ENCODE results near the gene PSEN2. TPM values are rescaled to one million over a fixed set of nuclear protein-coding genes. Genes with fewer than 3 reads are reported as not detected.

PSEN2 gene
- total and polyA plus RNA-seq, 2 of the 8 experiments (the other 6 are each of a cell fraction or from before 2014, with no cell fraction given): 22.9 to 29.0 TPM

DNA sequence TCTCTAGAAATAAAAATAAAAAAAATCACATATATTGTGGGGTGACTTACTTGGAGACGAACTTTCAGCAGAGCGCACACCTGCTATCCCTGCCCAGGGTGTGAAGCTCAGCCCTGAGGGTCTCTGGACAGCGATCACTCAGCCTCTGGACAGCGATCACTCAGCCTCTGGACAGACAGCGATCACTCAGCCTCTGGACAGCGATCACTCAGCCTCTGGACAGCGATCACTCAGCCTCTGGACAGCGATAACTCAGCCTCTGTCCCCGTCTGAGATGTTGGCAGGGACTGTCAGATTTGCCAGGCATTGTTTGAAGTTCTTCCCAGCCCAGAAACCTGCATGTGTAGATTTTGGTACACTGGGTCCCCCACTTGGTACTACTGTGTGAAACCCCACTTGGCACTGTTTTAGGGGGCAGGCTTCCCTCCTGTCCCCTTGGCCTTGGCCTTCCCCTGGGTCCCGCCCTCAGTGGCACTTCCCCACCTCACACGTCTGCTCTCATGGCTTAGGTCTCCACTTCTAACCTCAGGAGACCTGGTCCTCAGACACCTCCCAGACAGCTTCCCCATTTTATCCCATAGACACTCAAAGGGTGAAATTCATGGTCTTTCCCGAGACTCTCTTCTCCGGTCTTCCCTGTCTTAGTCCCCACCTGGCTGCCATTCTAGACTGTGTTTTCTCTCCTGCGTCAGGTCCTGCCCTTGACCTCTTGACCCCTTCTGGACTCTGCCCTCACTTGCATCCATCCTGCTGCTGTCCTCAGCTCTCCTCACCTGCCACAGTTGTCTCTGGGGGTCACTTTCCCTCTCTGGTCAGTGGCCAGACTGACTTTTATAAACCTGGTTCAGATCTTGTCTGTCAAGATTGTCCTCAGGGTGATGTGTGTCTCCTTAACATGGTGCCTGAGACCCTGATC lies 10.2 kb downstream of the PSEN2 start:
- Histone ChIP-seq H3K23ac (ENCODE audit: insufficient read length) (no peak overlapping the region), H3K23me2 (ENCODE audit: low read depth, low read length) (no peaks in the 10 kb centered on the region), H3K9ac (replicated peaks in 1 of 4; ENCODE audit: extremely low read depth in 1 of 4, low read depth in 3 of 4, low read length in 3 of 4) (no peak overlapping the region), H3K4me3 (ENCODE audit: extremely low read depth in 1 of 4, insufficient read depth in 2 of 4, low read depth in 3 of 4, low read length in 4 of 4) (no peak overlapping the region), H4K20me1 (replicated peaks in 1 of 2; ENCODE audit: control insufficient read depth in 1 of 2, insufficient read depth in 2 of 2, low read length in 2 of 2) (no peaks in the 10 kb centered on the region), H4K8ac (ENCODE audit: extremely low read depth, insufficient read depth, low read length) (no peak overlapping the region), H2BK15ac (ENCODE audit: low read length) (no peak overlapping the region), H2BK120ac (replicated peaks; ENCODE audit: low read depth, low read length) (no peak overlapping the region), H4K5ac (ENCODE audit: insufficient read length, low read depth, low read length) (no peak overlapping the region), H3K36me3 (ENCODE audit: control insufficient read depth in 2 of 4, insufficient read depth in 4 of 4, low read length in 3 of 4) (peaks cover 0 to 28% (median 9%) of the 10 kb centered on the region in 4 experiments; a peak in 5 of 8 replicates), H3K4me2 (ENCODE audit: insufficient read depth in 1 of 2, low read depth in 2 of 2, low read length in 2 of 2) (no peak overlapping the region), H3K79me1 (ENCODE audit: low read depth, low read length) (peaks cover 2% of the 10 kb centered on the region), H3K9me3 (ENCODE audit: insufficient read depth in 2 of 2, low read depth in 1 of 2, low read length in 1 of 2) (no peaks in the 10 kb centered on the region), H3K4ac (replicated peaks; ENCODE audit: insufficient read length, low read depth, low read length) (no peak overlapping the region), H3K27ac (ENCODE audit: low read depth, low read length) (no peak overlapping the region), H2AFZ (ENCODE audit: low read length) (no peak overlapping the region), H3K79me2 (ENCODE audit: control insufficient read depth in 1 of 2, insufficient read depth in 2 of 2, low read length in 2 of 2) (no peaks in the 10 kb centered on the region), H2BK12ac (ENCODE audit: low read depth, low read length) (no peak overlapping the region), H2AK5ac (ENCODE audit: low read depth, low read length) (no peak overlapping the region), H3K14ac (ENCODE audit: insufficient read length) (no peak overlapping the region), H3K18ac (ENCODE audit: extremely low read depth, low read length) (no peak overlapping the region), H4K91ac (replicated peaks; ENCODE audit: insufficient read length, low read length) (no peak overlapping the region), H3K4me1 (replicated peaks in 1 of 4; ENCODE audit: control insufficient read depth in 3 of 4, insufficient read depth in 4 of 4, low read length in 3 of 4) (no peaks in the 10 kb centered on the region; a peak in 2 of 7 replicates), H2BK20ac (ENCODE audit: low read length) (no peak overlapping the region), H3K27me3 (replicated peaks in 1 of 4; ENCODE audit: control insufficient read depth in 3 of 4, extremely low read depth in 1 of 4, insufficient read depth in 3 of 4, low read length in 3 of 4) (no peaks in the 10 kb centered on the region), H2BK5ac (ENCODE audit: low read depth, low read length) (no peak overlapping the region), H3K56ac (replicated peaks; ENCODE audit: insufficient read length, low read depth, low read length) (no peak overlapping the region)
- no peak for FAIRE-seq
- ChIA-PET CTCF (ENCODE audit: partially characterized antibody) (no interaction called here), POLR2A (ENCODE audit: partially characterized antibody) (no interaction called here)
- 87% methylated on average over 14 of the region's 14 CpGs; no CpG with 5 or more reads in 1 of the 2 experiments for WGBS, 2 experiments (ENCODE audit: extremely low coverage in 1 of 2, insufficient coverage in 1 of 2, insufficient read length in 1 of 2, insufficient replicate concordance in 2 of 2, low coverage in 1 of 2, low lambda C conversion rate in 2 of 2, missing lambda C conversion rate in 1 of 2)
- TF ChIP-seq JUND (IDR thresholded peaks at IDR 0.05; ENCODE audit: low read length) (no peak), TEAD4 (IDR thresholded peaks at IDR 0.05; ENCODE audit: low read depth, low read length) (no peak), SIN3A (conservative IDR thresholded peaks at IDR 0.05 in 1 of 2, IDR thresholded peaks at IDR 0.05 in 1 of 2; ENCODE audit: low read depth in 1 of 2, low read length in 2 of 2) (peak in 1 of 2 experiments; percentile 45; a peak in 1 of 4 replicates)
- TF ChIP-seq, protein P1, sequence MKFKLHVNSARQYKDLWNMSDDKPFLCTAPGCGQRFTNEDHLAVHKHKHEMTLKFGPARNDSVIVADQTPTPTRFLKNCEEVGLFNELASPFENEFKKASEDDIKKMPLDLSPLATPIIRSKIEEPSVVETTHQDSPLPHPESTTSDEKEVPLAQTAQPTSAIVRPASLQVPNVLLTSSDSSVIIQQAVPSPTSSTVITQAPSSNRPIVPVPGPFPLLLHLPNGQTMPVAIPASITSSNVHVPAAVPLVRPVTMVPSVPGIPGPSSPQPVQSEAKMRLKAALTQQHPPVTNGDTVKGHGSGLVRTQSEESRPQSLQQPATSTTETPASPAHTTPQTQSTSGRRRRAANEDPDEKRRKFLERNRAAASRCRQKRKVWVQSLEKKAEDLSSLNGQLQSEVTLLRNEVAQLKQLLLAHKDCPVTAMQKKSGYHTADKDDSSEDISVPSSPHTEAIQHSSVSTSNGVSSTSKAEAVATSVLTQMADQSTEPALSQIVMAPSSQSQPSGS (IDR thresholded peaks at IDR 0.05; ENCODE audit: low read length): no peak
- DNase-seq (ENCODE audit: low read depth in 1 of 2, low spot score in 2 of 2): no peak
